ENCODE results near the gene DHX16.
"Not testable (repeated sequence)": the region's sequence is repeated elsewhere in the genome, so short reads cannot be mapped to it uniquely, and the experiment has no call there.

The DHX16 gene

GRCh38 chr6:30672445-30673253, at the start of gene DHX16:
Gene DHX16, minus strand, starts transcription at chr6:30673006. Its CDS starts 165 bp downstream, at chr6:30672841.
- peak; percentile 82 to 93 (median 86) for DNase-seq (ENCODE audit: low read depth in 2 of 3, low spot score in 1 of 3)

GRCh38 chr6:30722025-30722279, 49.1 kb upstream of the DHX16 start:
- DNase-seq (ENCODE audit: low read depth in 2 of 3, low spot score in 1 of 3): not testable (repeated sequence)

DNA sequence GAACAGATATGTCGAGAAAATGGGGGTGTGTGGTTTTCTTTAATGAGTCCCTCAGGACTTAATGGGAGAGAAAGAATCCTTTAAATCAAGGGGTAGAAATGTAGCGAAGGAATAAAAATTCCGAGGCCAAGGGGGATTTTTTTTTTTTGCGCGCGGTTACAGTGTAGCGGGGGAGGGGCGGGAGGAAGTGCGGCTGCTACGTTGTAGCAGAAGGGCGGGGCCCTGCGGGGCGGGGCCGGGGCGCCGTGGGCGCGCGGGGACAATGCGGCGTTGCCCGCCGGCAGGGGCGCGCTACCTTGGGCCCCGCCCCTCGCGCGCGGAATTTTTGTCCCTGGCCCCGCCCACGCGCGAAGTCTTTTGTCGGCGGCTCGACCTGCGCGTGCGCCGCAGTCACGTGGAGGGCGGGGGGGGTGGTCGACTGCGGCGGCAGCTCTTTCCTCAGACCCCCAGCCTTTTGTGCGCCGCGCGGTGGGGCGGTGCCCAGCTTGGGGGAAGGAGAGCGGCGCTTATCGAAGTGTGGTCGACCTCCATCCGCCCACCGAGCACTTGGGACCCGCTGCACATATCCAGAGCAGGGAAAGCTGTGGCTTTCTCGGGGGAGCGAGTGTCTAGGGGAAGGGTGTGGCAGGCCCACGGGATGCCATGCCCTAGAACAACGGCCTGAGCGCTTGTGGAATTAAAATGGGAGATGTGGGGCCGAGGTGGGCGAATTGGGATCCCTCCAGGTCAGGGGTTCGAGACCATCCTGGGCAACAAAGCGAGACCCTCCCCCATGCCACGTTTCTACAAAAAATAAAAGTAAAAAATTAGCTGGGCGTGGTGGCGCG, 48.6 kb upstream of the DHX16 start:
- peak; percentile 90 to 97 (median 93) for DNase-seq (ENCODE audit: low read depth in 2 of 3, low spot score in 1 of 3)

DNA sequence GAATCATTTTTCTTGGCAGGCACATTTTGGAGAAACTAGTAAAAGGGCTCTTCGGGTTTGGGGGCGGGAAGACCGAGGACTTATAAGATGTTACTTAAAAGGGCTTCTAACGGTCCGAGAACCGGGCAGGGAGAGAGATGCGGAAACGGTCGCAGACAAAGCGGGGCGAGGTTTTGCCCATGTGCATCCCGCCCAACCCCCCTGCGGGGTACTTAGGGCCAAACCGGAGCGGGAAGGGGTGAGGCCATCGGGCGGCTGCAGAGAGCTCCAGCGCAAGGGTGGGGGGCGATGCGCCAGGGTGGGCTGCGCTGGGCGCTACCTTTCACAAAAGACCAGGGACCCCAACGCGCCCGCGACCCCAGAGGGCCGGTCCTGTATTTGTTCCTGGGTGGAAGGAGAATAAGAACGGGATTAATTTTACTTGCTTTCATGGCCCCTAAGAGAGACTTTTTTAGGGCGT, 48.0 kb upstream of the DHX16 start:
- peak; percentile 49 to 62 (median 61) for DNase-seq (ENCODE audit: low read depth in 2 of 3, low spot score in 1 of 3)

DNA sequence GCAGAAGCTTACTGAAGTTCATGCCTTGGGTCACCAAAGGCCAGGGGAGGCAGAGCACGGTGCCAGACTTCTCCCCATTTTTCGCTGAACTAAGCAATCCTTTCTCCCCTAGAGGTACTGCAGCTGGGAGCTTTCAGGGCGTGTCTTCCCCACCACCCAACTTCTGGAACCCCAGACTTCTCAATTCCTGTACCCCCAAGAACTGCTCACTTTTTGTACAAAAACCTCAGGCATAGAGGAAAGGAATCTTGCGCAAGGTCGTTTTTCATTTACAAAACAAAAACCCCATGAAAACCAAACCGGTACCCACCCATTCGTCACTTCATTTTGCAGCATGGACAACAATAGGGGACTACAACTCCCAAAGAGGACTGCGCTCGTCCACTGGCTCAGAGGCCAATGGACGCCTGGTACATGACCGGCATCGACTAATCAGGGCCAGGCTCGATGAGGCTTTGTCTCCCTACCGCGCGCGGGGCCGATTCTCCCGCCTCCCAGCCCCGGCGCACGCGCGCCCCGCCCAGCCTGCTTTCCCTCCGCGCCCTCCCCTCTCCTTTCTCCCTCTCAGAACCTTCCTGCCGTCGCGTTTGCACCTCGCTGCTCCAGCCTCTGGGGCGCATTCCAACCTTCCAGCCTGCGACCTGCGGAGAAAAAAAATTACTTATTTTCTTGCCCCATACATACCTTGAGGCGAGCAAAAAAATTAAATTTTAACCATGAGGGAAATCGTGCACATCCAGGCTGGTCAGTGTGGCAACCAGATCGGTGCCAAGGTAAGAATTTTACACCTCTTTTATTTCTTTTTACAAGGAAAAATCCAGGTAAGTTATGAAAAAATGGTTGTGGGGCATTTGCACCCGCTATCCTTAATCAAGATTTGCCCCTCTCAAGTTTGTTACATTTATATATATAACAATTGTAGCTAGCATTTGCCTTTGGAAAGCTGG, 47.3 kb upstream of the DHX16 start, which contains the start of gene TUBB:
TUBB (plus strand) TSS at position 562 of the 947 bp plus-strand sequence; CDS start at position 717, 155 bp downstream.
- DNase-seq (ENCODE audit: low read depth in 2 of 3, low spot score in 1 of 3): peak; percentile 92 to 94 (median 93)

GRCh38 chr6:30719356-30719755, 46.5 kb upstream of the DHX16 start:
- DNase-seq (ENCODE audit: low read depth in 2 of 3, low spot score in 1 of 3): no peak

DNA sequence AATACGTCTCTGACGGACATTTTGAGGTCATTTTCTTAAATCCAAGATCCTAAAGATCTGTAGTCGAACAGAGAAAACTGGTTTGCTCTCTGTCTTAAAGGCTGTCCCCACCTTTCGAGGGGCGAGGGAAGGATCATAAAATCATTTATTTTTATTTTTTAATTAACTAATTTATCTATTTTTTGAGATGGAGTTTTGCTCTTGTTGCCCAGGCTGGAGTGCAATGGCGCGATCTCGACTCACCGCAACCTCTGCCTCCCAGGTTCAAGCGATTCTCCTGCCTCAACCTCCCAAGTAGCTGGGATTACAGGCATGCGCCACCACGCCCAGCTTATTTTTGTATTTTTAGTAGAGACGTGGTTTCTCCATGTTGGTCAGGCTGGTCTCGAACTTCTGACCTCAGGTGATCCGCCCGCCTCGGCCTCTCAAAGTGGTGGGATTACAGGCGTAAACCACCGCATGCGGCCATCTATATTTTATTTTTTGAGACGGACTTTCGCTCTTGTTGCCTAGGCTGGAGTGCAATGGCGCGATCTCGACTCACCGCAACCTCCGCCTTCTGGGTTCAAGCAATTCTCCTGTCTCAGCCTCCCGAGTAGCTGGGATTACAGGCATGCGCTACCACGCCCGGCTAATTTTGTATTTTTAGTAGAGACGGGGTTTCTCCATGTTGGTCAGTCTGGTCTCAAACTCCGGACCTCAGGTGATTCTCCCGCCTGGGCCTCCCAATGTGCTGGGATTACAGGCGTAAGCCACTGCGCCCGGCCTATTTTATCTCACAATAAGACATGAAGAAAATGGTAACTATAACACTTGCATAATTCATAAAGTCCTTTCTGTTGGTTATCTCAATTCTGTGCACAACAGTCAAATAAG, 45.3 kb upstream of the DHX16 start:
- not testable (repeated sequence) for DNase-seq (ENCODE audit: low read depth in 2 of 3, low spot score in 1 of 3)

GRCh38 chr6:30717129-30717844, 44.5 kb upstream of the DHX16 start, which contains the start of gene MDC1:
Gene MDC1, minus strand, starts transcription at chr6:30717281. Its CDS starts 2,106 bp downstream, at chr6:30715175.
- DNase-seq (ENCODE audit: low read depth in 2 of 3, low spot score in 1 of 3): peak; percentile 98 to 100 (median 99)

DNA sequence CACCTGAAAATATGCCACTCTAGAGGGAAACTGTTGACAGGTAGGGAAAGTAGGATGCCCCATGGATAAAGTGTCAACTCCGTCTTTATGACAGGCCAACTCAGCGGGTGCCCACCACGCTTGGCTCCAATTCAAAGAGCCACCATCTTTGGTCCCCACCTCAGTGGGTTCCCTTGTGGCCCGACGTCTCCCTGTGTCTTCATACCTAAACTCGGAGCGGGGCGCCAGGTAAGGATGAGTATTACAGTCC, 44.0 kb upstream of the DHX16 start:
- DNase-seq (ENCODE audit: low read depth in 2 of 3, low spot score in 1 of 3): no peak

GRCh38 chr6:30714263-30714662, 41.5 kb upstream of the DHX16 start:
- no peak for DNase-seq (ENCODE audit: low read depth in 2 of 3, low spot score in 1 of 3)

GRCh38 chr6:30712441-30712945, 39.7 kb upstream of the DHX16 start:
- DNase-seq (ENCODE audit: low read depth in 2 of 3, low spot score in 1 of 3): no peak

DNA sequence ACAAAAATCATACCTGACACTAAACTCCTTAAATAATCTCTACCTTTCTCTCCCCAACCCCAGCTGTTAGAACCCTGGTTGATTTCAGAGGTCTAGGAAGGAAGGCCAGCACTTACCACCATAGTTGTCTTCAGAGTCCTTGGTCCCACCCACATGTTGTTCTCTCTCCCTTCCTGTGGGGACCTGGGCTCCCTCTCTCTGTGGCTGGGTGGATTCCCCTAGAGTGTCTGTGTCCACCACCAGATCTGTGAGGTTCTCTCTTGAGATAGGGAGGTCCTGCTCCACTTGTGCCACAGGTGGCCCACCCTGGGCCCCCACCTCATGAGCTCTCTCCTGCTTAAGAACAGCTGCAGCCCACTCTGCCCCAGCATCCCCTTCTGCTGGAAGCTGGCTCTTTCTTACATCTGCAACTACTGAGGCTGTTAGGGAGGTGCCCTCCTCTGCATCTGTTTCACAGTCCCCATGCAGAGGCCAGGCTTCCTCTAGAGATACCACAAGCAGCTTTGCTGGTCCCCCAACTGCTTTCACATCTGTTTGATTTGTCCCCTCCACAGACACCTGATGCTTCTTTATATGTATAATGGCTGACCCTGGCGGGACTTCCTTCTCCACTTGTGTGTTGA, 39.1 kb upstream of the DHX16 start:
- no peak for DNase-seq (ENCODE audit: low read depth in 2 of 3, low spot score in 1 of 3)

- DNase-seq (ENCODE audit: low read depth in 2 of 3, low spot score in 1 of 3): no peak
These were observed 36.5 kb upstream of the DHX16 start for GRCh38 chr6:30709101-30709868.

- no peak for DNase-seq (ENCODE audit: low read depth in 2 of 3, low spot score in 1 of 3)
These were observed 34.6 kb upstream of the DHX16 start for GRCh38 chr6:30707281-30707850.

DNA sequence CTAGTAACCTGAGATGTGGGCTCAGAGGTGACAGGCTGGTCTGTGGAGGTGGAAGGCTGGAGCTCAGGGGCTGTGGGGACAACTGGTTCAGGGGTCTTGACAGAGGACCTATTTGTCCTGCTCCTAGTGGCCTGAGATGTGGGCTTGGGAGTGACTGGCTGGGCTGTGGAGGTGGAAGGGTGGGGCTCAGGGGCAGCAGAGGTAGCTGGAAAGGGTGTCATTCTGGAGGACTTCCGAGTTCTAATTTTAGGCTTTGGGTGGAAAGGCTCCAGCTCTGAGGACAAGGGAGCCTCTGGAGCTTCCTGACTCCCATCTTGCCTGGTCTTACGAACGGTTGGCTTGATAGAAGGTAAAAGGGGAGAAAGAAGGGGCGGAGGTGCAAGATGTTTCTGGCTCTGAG, 32.8 kb upstream of the DHX16 start:
- DNase-seq (ENCODE audit: low read depth in 2 of 3, low spot score in 1 of 3): no peak

DNA sequence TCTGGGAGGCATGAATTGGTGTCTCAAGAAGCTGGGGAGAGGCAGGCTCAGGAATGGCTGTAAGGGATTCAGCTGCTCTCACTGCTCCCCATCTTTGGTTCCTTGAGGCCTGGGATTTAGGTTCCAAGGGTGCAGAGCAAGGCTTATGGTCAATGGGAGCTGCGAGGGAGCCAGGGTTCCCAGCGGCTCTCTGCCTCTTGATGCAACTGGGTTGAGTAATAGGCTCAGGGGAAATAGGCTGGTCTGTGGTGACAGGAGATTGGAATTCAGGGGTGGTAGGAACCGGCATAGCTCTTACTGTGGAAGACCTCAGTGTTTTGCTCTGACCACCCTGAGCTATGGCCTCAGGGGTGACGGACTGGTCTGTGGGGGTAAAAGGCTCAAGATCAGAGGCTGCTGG, 31.0 kb upstream of the DHX16 start:
- DNase-seq (ENCODE audit: low read depth in 2 of 3, low spot score in 1 of 3): no peak

GRCh38 chr6:30703011-30703410, 30.2 kb upstream of the DHX16 start:
- DNase-seq (ENCODE audit: low read depth in 2 of 3, low spot score in 1 of 3): no peak

DNA sequence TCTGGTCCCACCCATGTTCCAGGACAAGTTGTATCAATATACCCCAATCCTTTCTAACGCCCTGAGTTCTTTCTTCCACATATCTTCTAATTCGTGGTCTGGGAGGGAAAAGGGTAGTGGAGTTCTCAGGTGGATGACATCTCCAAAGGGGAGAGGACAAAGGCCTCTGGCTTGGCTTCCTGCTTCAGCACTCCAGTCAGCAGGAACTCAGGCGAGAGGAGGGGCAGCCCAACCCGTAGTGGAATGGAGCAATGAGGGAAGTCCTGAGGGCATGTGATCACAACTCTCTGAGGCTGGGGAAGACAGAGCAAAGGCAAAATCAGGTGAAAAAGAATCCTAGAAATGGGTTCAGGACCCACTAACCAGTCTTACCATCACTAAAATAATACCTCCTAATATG, 27.5 kb upstream of the DHX16 start:
- DNase-seq (ENCODE audit: low read depth in 2 of 3, low spot score in 1 of 3): no peak

All from stimulated activated CD4-positive, alpha-beta T cell treated with anti-CD3 and anti-CD28 coated beads, Interleukin-12 subunit alpha, Interleukin-12 subunit beta, amount 100 ng/mL, for 48 hours (primary cell).